ENCODE measurements around the gene TCF19.
"Not testable (repeated sequence)": the region's sequence is repeated elsewhere in the genome, so short reads cannot be mapped to it uniquely, and the experiment has no call there.

The TCF19 gene

GRCh38 chr6:31183287-31183686, 24.9 kb downstream of the TCF19 start:
- not testable (repeated sequence) for DNase-seq (ENCODE audit: low read depth)

- DNase-seq (ENCODE audit: low read depth) = not testable (repeated sequence)
Observed at GRCh38 chr6:31183859-31184258, 25.5 kb downstream of the TCF19 start.

GRCh38 chr6:31185695-31186051, 27.3 kb downstream of the TCF19 start:
- not testable (repeated sequence) for DNase-seq (ENCODE audit: low read depth)

GRCh38 chr6:31186052-31186734, 27.8 kb downstream of the TCF19 start:
- no peak for DNase-seq (ENCODE audit: low read depth)

GRCh38 chr6:31187780-31188194, 29.4 kb downstream of the TCF19 start:
- no peak for DNase-seq (ENCODE audit: low read depth)

GRCh38 chr6:31189223-31189622, 30.8 kb downstream of the TCF19 start:
- not testable (repeated sequence) for DNase-seq (ENCODE audit: low read depth)

GRCh38 chr6:31190488-31190887, 32.1 kb downstream of the TCF19 start:
- no peak for DNase-seq (ENCODE audit: low read depth)

- not testable (repeated sequence) for DNase-seq (ENCODE audit: low read depth)
Observed at GRCh38 chr6:31192431-31193105, 34.2 kb downstream of the TCF19 start.

- DNase-seq (ENCODE audit: low read depth) = no peak
Observed at GRCh38 chr6:31193206-31193605, 34.8 kb downstream of the TCF19 start.

GRCh38 chr6:31194061-31194834, 35.9 kb downstream of the TCF19 start:
- no peak for DNase-seq (ENCODE audit: low read depth)

- DNase-seq (ENCODE audit: low read depth) = not testable (repeated sequence)
Observed at GRCh38 chr6:31195308-31195979, 37.1 kb downstream of the TCF19 start.

- DNase-seq (ENCODE audit: low read depth) = not testable (repeated sequence)
Observed at GRCh38 chr6:31196251-31197022, 38.0 kb downstream of the TCF19 start.

GRCh38 chr6:31197559-31198305, 39.3 kb downstream of the TCF19 start:
- peak; percentile 87 for DNase-seq (ENCODE audit: low read depth)

- not testable (repeated sequence) for DNase-seq (ENCODE audit: low read depth)
Observed at GRCh38 chr6:31199105-31199452, 40.7 kb downstream of the TCF19 start.

GRCh38 chr6:31202259-31203166, 44.1 kb downstream of the TCF19 start:
- DNase-seq (ENCODE audit: low read depth) = no peak

- no peak for DNase-seq (ENCODE audit: low read depth)
Observed at GRCh38 chr6:31203345-31203979, 45.1 kb downstream of the TCF19 start.

- no peak for DNase-seq (ENCODE audit: low read depth)
Observed at GRCh38 chr6:31204751-31205145, 46.4 kb downstream of the TCF19 start.

GRCh38 chr6:31205638-31206037, 47.2 kb downstream of the TCF19 start:
- no peak for DNase-seq (ENCODE audit: low read depth)

- DNase-seq (ENCODE audit: low read depth) = no peak
Observed at GRCh38 chr6:31208506-31208905, 50.1 kb downstream of the TCF19 start.
